HG02938 (cell line): ENCODE results near the gene CHRM5.
"Not testable (repeated sequence)": the region's sequence is repeated elsewhere in the genome, so short reads cannot be mapped to it uniquely, and the experiment has no call there.

Experiments
- ATAC-seq: cut with Tn5 transposase; IDR thresholded peaks from one replicate; pipeline ENCODE4 v1.9.1; 2021; ENCODE audit warnings: mild to moderate bottlenecking, moderate library complexity; ENCODE audit not compliant: unreplicated experiment

The CHRM5 gene

DNA sequence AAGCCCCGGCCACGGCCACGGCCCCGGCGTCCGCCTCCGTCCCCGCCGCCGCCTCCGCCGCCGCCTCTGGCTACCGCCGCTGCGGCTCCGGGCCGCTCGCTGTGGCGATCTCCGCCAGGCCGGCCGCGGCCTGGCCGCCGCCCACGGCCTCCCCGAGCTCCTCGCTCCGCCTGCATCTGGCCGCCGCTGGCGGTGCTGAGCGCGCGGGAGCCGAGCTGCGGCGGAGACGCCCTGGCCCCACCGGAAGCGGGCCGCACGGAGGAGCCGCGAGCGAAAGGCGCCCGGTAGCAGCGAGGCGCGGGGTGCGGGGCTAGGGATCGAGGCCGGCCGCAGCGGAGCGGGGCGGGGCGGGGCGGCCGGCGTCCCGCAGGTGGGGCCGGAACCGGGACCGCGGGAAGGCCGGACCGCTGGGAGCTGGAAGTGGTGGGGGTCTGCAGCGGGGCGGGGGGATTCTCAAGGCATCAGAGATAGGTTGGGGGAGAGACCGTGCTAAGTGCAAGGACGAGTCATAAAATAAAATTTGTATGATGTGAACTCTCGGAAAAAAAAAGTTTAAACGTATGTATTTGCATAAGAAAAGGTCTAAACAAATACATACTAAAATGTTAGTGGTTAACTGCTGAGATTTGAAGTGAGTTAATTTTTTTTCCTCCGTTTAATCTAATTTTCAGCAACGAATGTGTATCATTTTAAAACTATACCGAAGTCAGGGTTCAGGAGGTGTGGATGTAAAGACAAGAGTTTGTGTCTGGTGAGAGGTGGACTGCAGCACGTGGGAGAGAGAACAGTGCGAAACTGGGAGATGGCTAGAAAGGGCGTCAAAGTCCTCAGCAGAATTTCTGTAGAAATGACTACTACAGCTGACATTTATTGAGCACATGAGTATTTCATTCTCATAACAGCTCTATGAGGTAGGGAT lies 70.8 kb downstream of the CHRM5 start, which contains the start of gene AVEN:
Gene AVEN, minus strand, starts transcription at position 334 of the 919 bp plus-strand sequence. Its CDS starts 158 bp downstream, at position 176.
- ATAC-seq = peak; percentile 38

- no peak for ATAC-seq
Measured at GRCh38 chr15:34039790-34040113, 71.5 kb downstream of the CHRM5 start.

DNA sequence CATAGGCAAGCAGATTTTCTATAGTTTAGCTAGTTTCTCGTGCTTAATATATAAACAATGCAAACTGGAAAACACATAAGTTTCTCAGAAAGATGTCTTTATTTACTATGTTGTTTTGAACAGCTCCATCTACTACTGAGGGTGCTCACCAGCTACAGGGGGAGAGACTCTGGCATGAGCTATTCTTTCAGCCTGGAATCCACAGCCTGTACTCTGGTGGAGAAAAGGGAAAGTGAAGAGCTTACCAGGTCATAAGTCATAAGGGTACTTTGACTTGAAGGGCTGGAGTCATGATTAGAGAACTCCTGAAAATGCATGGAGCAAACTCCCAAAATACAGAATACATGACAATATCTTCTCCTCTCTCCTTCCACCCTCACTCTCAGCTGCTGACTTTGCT lies 75.1 kb downstream of the CHRM5 start:
- no peak for ATAC-seq

DNA sequence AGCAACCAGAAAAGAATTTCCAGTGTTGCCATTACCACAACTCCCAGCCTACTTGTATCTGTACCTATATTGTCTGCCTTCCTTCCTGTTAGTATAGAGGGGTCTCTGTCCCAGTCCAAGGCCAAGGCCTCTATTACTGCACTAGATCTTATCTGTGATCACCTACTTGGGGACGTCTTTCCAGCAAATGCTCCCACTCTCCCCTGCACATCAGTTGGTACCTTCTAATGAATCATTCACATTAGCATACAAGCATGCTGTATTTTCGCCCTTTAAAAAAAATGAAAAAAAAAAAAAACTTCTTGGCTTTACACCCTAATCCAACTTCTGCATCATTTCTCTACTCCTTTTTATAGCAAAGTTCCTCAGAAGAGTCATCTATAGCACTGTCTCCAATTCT lies 75.5 kb downstream of the CHRM5 start:
- no peak for ATAC-seq

DNA sequence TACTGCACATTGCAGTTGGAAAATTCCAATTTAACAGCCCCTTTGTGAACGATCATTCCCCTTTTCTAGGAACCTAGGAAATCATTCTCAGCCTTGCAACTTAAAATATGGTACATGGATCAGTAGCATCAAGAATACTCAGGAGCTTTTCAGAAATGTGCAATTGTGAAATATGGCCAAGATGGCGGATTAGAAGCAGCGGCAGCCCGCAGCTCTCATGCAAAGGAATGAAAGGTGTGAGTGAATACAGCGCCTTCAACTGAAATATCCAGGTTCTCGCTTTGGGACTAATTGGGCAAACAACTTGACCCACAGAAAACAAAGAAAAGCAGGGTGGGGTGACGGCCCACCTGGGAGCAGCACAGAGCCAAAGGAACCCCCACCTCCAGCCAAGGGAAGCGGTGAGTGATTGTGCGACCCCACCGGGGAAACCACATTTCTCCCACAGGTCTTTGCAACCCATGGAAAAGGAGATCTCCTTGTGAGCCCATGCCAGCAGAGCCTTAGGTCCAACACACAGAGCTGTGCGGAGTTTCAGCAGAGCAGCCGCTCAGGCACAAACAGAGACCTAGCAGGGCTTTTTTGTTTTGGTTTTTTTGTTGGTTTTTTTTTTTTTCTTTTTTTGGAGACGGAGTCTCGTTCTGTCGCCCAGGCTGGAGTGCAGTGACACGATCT lies 78.3 kb downstream of the CHRM5 start:
- ATAC-seq = no peak

GRCh38 chr15:34047893-34048775 lies 79.8 kb downstream of the CHRM5 start:
- no peak for ATAC-seq

DNA sequence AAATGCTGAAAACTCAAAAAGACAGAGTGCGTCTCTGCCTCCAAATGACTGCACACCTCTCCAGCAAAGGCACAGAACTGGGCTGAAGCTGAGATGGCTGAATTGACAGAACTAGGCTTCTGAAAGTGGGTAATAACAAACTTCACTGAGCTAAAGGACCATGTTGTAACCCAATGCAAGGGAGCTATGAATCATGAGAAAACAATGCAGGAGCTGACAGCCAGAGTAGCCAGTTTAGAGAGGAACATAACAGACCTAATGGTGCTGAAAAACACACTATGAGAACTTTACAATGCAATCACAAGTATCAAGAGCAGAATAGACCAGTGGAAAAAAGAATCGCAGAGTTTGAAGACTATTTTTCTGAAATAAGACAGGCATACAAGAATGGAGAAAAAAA lies 80.8 kb downstream of the CHRM5 start:
- no peak for ATAC-seq

DNA sequence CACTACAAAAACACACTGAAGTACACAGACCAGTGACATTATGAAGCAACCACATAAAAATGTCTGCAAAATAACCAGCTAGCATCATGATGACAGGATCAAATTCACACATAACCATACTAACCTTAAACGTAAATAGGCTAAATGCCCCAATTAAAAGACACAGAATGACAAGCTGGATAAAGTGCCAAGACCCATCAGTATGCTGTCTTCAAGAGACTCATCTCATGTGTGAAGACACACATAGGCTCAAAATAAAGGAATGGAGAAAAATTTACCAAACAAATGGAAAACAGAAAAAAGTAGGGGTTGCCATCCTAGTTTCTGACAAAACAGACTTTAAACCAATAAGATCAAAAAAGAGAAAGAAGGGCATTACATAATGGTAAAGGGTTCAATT lies 82.1 kb downstream of the CHRM5 start:
- ATAC-seq = not testable (repeated sequence)

DNA sequence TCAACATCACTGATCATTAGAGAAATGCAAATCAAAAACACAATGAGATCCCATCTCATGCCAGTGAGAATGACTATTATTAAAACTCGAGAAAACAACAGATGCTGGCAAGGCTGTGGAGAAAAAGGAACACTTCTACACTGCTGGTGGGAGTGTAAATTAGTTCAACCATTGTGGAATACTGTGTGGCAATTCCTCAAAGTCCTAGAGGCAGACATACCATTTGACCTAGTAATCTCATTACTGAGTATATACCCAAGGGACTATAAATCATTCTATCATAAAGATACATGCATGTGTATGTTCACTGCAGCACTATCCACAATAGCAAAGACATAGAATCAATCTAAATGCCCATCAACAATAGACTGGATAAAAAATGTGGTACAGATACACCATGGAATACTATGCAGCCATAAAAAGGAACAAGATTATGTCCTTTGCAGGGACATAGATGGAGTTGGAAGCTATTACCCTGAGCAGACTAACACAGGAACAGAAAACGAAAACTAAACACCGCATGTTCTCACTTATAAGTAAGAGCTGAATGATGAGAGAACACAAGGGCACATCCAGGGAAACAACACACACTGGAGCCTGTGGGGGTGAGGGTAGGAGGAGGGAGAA lies 85.9 kb downstream of the CHRM5 start:
- ATAC-seq = no peak

DNA sequence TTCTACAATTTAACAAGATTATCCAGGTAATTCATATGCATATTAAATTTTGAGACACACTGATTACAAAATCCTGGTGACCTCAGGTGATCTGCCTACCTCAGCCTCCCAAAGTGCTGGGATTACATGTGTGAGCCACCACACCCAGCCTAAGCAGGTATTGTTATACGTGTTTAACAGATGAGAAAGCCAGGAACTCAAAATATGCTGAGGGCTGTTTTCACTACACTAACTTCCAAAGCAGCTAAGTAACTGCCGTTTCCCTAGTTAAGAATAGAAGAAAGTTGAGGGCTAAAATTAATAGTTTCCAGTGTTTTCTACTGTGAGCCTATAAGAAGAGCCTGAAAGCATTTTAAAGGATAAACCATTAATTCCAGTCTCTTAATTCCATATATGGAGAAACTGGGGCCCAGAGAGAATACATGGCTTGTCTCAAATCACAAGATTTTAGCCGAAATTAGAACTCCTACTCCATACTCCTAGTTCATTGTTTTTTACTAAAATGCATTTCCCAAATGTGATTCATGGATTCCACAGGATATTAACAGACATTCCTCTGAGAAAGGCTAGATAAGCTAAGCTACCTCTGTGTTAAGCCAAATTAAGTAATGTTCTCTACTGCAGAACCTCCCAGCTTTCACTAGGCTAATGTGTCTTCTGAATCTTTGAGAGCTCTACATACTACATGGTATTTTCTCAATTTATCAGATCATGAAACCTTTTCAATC lies 87.7 kb downstream of the CHRM5 start:
- ATAC-seq = no peak

DNA sequence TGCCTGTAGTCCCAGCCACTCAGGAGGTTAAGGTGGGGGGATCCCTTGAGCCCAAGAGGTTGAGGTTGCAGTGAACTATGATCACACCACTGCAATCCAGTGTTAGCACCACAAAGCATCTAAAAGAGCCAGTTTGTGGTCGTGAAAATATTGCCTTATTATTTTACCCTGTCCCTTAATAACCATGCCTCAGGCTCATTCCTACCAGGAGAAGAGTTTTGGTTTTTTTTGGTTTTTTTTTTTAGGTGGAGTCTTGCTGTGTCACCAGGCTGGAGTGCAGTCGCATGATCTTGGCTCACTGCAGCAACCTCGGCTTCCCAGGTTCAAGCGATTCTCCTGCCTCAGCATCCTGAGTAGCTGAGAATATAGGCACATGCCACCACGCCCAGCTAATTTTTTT lies 88.6 kb downstream of the CHRM5 start:
- ATAC-seq = no peak

- ATAC-seq = no peak
Measured at GRCh38 chr15:34059476-34059875, 91.2 kb downstream of the CHRM5 start.

DNA sequence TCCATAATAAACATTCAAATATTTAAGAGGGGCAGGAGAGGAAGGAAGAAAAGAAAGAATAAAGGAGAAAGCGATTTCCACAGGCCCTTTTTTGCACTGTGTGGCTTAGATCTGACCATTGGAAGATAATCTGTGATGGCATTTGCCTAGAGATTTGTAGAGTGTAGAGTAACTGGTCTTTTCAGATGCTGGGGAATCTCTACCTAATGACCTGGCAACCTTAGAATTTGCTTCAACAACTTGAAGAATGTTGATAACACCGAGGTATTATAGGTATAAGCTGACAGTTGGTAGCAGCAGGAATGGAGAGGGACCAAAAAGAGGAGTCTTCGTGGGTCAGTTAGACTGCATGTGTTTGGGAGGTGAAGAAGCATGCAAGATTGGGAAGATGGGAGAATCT lies 91.6 kb downstream of the CHRM5 start:
- no peak for ATAC-seq

- no peak for ATAC-seq
Measured at GRCh38 chr15:34064438-34064837, 96.1 kb downstream of the CHRM5 start.

DNA sequence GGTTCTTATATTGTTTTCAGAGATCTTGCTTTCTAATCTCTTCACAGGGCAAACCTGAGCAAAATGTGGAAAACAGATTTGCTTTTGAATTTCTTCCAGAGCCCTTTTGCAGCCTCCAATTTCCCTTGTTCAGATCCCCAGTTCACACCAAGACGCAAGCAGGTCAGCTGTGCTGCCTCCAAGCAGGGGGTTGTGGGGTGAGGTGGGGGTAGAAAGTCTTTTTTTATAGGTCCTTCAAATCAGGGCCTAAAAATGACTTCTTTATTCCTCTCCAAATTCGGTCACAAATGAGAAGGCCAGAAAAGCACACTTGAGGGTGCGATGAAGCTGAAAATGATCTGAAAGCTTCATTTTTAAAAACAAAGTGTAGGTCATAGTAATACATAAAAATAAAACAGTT lies 97.0 kb downstream of the CHRM5 start:
- no peak for ATAC-seq

DNA sequence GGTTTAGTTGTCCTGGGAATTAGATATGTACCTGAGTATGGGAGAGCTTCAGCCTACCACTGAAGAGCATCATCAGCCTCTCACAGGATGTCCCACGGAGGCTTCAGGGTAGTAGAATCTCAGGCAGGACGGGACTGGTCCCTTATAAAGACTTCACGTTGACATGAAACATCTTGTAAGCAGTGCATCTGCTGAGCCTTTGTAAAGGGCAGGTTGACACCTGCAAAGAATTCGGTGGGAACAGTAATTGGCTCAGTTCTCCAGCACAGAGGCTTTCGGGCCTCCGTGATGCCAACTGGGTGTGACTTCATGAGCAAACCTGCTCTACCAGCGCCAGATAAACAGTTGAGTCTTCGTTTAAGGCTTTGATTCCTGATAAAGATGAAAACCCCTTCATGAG lies 97.6 kb downstream of the CHRM5 start:
- no peak for ATAC-seq

GRCh38 chr15:34070003-34070402 lies 101.7 kb downstream of the CHRM5 start:
- ATAC-seq = no peak

GRCh38 chr15:34076785-34077184 lies 108.5 kb downstream of the CHRM5 start:
- no peak for ATAC-seq

DNA sequence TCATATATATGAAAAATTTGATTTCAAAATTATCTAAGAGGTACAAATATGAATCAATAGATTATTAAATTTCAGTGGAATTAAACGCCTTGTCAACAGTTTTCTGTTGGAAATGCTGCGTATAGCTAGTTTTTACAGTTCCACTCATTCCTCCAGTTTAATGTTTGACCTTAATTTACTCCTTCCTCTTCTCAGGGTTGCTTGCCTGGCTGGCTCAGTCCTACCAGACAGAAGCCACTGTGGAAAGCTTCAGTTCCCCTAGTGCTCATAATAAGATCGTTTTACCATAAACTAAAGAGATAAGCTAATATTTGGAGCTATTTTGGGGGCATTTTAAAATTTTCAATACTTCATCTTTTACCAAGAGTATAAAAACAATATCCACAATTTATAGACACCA lies 110.6 kb downstream of the CHRM5 start:
- ATAC-seq = no peak

DNA sequence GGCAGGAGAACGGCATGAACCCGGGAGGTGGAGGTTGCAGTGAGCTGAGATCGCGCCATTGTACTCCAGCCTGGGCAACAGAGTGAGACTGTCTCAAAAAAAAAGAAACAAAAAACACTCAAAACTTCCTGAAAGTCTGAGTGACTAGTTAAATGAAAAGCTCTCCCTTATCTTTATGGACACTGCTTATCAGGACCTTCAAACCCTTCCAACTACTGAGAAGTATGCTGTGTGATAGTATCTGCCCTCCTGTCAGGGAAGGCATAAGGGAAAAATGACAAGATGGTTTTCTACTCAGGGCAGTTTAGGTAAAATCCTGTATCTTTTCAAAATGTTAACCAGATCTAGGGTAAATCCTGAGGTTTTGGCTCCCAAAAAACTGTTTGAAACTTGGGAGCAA lies 111.6 kb downstream of the CHRM5 start:
- ATAC-seq = no peak
